B cell (primary cell): ENCODE results near the gene ITPR2.

Experiments used
- CTCF ChIP-seq: fragments of 200-600 bp; IDR thresholded peaks from one replicate; pipeline ENCODE4 v1.8.0; 2022; ENCODE audit warnings: antibody characterized with exemption, mild to moderate bottlenecking
- EZH2 ChIP-seq: IDR thresholded peaks from 2 replicates; pipeline ENCODE4 v1.6.1; 2012; ENCODE audit warnings: borderline replicate concordance, low read depth, mild to moderate bottlenecking, moderate library complexity, low read length; ENCODE audit not compliant: insufficient read depth, poor library complexity, severe bottlenecking

DNA sequence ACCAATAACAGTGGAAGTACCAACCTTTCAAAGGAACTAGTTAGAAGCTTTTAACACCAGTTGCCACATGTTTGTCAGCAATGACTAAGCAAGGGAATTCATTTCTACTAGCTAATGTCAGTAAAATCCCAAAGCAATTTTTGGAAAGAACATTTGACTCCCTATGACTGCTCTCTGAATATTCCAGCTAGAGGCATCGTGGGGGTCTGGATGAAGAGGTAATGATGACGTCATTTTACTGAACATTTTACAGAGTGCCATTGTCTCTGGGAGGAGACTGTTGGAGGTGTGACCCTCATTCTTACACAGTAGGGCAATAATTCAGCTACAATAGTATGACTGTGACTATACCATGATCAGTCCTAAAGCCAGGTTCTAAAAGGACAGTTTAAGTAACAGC, 204.8 kb downstream of the ITPR2 start:
- no peak for TF ChIP-seq EZH2
- no peak for TF ChIP-seq CTCF
